ENCODE data around the gene BCL2L12.

DNA sequence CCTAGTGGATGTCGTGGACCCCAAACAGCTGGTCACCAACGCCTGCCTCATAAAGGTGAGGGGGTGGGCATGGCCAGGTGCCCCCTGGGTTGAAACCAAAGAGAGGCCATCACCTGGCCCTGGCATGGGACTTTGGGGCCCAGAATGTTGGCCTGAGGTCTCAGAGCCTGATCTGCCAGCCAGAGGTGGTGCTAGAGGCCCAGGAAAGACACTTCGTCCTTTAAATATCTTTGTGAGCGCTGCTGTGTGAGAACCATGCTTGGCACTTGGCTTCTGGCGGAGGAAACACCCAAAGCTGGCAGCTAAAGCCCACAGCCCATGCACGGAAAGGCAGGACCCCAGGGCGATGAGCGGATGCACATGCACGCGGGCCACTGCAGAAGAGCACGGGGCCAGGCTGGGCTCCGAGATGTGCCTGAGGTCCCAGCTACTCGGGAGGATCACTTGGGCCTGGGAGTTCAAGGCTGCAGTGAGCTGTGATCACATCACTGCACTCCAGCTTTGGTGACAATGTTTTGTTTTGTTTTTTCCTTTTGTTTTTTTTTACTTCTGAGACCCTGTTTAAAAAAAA lies 19.3 kb downstream of the BCL2L12 start:
- TF ChIP-seq, protein P1, sequence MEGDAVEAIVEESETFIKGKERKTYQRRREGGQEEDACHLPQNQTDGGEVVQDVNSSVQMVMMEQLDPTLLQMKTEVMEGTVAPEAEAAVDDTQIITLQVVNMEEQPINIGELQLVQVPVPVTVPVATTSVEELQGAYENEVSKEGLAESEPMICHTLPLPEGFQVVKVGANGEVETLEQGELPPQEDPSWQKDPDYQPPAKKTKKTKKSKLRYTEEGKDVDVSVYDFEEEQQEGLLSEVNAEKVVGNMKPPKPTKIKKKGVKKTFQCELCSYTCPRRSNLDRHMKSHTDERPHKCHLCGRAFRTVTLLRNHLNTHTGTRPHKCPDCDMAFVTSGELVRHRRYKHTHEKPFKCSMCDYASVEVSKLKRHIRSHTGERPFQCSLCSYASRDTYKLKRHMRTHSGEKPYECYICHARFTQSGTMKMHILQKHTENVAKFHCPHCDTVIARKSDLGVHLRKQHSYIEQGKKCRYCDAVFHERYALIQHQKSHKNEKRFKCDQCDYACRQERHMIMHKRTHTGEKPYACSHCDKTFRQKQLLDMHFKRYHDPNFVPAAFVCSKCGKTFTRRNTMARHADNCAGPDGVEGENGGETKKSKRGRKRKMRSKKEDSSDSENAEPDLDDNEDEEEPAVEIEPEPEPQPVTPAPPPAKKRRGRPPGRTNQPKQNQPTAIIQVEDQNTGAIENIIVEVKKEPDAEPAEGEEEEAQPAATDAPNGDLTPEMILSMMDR (IDR thresholded peaks at IDR 0.05; ENCODE audit: low read depth, low read length, poor library complexity, severe bottlenecking) = no peak
- no peak for TF ChIP-seq EZH2phosphoT487 (IDR thresholded peaks at IDR 0.05; ENCODE audit: borderline replicate concordance, low read length)
